ENCODE measurements around the gene AKAP12.

The AKAP12 gene

DNA sequence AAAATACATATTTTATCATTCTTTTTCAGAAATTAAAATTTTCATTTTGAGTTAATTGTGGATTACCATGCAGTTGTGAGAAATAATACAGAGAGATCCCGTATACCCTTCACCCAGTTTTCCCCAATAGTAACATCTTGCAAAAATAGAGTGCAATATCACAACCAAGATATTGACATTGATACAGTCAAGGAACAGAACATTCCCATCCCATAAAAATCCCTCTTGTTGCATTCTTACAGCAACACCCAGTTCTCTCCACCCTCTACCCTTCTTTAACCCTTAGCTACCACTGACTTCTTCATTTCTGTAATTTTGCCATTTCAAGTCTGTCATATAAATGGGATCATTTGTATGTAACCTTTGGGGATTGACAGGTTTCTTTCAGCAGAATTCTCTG, 6.9 kb upstream of the AKAP12 start:
- no peak for TF ChIP-seq CTCF (IDR thresholded peaks at IDR 0.05; ENCODE audit: control insufficient read depth, insufficient read depth, low read depth, low read length, missing control alignments)

DNA sequence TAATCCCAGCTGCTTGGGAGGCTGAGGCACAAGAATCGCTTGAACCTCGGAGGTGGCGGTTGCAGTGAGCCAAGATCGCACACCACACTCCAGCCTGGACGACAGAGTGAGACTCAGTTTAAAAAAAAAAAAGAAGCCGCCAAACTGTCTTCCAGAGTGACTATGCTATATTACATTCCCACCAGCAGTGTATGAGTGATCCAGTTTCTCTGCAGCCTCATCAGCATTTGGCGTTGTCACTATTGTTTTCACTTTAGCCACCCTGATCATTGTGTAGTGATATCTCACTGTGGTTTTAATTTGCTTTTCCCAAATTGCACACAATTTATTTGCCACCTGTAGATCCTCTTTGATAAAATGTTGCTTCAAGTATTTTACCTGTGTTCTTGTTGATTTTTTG, 6.0 kb upstream of the AKAP12 start:
- DNase-seq (ENCODE audit: low read depth), result no peak
- TF ChIP-seq CTCF (IDR thresholded peaks at IDR 0.05; ENCODE audit: control insufficient read depth, insufficient read depth, low read depth, low read length, missing control alignments), result no peak
- no peak overlapping the region for H3K4me3 ChIP-seq (ENCODE audit: control insufficient read depth, low read depth, low read length)

More for the DNA sequence above, 6.9 kb upstream of the AKAP12 start:
- no peak for DNase-seq (ENCODE audit: low read depth)
- no peak overlapping the region for H3K4me3 ChIP-seq (ENCODE audit: control insufficient read depth, low read depth, low read length)

- no peak for DNase-seq (ENCODE audit: low read depth)
- H3K4me3 ChIP-seq (ENCODE audit: control insufficient read depth, low read depth, low read length), result no peak overlapping the region
- TF ChIP-seq CTCF (IDR thresholded peaks at IDR 0.05; ENCODE audit: control insufficient read depth, insufficient read depth, low read depth, low read length, missing control alignments), result no peak
These were observed 2.9 kb upstream of the AKAP12 start for GRCh38 chr6:151236668-151237401.

GRCh38 chr6:151240036-151240685, 394 bp downstream of the AKAP12 start:
- no peak for DNase-seq (ENCODE audit: low read depth)
- no peak for TF ChIP-seq CTCF (IDR thresholded peaks at IDR 0.05; ENCODE audit: control insufficient read depth, insufficient read depth, low read depth, low read length, missing control alignments)
- H3K4me3 ChIP-seq (ENCODE audit: control insufficient read depth, low read depth, low read length), result peak overlapping the region; percentile 70

GRCh38 chr6:151240791-151241642, 1.2 kb downstream of the AKAP12 start:
- no peak for DNase-seq (ENCODE audit: low read depth)
- peak overlapping the region; percentile 70 for H3K4me3 ChIP-seq (ENCODE audit: control insufficient read depth, low read depth, low read length)
- TF ChIP-seq CTCF (IDR thresholded peaks at IDR 0.05; ENCODE audit: control insufficient read depth, insufficient read depth, low read depth, low read length, missing control alignments), result no peak

DNA sequence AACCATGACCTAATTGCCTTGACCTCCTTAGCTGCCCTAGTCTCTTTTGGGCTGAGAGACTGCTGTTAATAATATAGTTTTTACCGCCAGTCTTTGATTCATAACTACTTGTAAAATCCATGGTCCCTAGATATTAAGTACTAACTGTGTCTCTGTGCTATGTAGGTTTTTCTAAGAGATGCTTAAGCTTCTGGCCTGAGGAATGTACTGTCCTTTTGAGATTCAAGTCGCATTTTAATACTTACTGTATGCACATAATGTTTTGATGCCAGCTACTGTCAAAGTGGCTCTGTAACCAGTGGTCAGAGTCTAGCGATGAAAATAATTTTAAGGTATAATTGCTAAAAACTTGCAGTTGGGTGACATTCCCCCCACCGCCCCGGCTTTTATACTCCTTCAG, 2.1 kb downstream of the AKAP12 start:
- H3K4me3 ChIP-seq (ENCODE audit: control insufficient read depth, low read depth, low read length), result no peak overlapping the region
- TF ChIP-seq CTCF (IDR thresholded peaks at IDR 0.05; ENCODE audit: control insufficient read depth, insufficient read depth, low read depth, low read length, missing control alignments), result no peak
- no peak for DNase-seq (ENCODE audit: low read depth)
